OCI-LY3 (cell line): ENCODE measurements around the gene HEXD.

Experiments
- H2AFZ ChIP-seq: fragments of 200-600, 300-600 bp; shearing (Covaris generic); 2 replicates; pipeline ENCODE4 v1.6.0; 2014; ENCODE audit warnings: antibody characterized with exemption, low read depth, low read length
- H3K27ac ChIP-seq: fragments of 200-600, 300-600 bp; sonication (generic); 2 replicates; pipeline ENCODE4 v1.5.1; 2014; ENCODE audit warnings: mild to moderate bottlenecking, low read length, moderate library complexity, mixed read lengths
- H3K27me3 ChIP-seq: fragments of 200-600, 300-600 bp; sonication (generic); 2 replicates; pipeline ENCODE4 v1.6.1; 2014; ENCODE audit warnings: low read depth, low read length, mixed read lengths
- H3K36me3 ChIP-seq: fragments of 200-600, 300-600 bp; sonication (generic); replicated peaks from 2 replicates; pipeline ENCODE3; 2014; ENCODE audit warnings: low read depth, low read length, mixed read lengths
- H3K4me1 ChIP-seq: fragments of 300-600, 200-600 bp; sonication (generic); 2 replicates; pipeline ENCODE4 v1.6.1; 2014; ENCODE audit warnings: low read length, mixed read lengths
- H3K4me2 ChIP-seq: fragments of 200-600, 300-600 bp; sonication (generic); 2 replicates; pipeline ENCODE4 v1.6.1; 2014; ENCODE audit warnings: low read length, mixed read lengths
- H3K4me3 ChIP-seq: fragments of 300-600, 200-600 bp; sonication (generic); 2 replicates; pipeline ENCODE4 v1.5.1; 2014; ENCODE audit warnings: antibody characterized with exemption, mild to moderate bottlenecking, low read length, moderate library complexity
- H3K79me2 ChIP-seq: fragments of 300-600, 200-600 bp; shearing (Covaris generic); 2 replicates; pipeline ENCODE4 v1.6.1; 2014; ENCODE audit warnings: mild to moderate bottlenecking, low read length, mixed read lengths
- H3K9ac ChIP-seq: fragments of 300-600, 200-600 bp; shearing (Covaris generic); 2 replicates; pipeline ENCODE4 v1.6.0; 2014; ENCODE audit warnings: mild to moderate bottlenecking, low read length, moderate library complexity
- H3K9me3 ChIP-seq: fragments of 200-600, 300-600 bp; shearing (Covaris generic); 2 replicates; pipeline ENCODE4 v1.6.1; 2014; ENCODE audit warnings: low read length, mixed read lengths; ENCODE audit not compliant: insufficient read depth
- H4K20me1 ChIP-seq: fragments of 200-600, 300-600 bp; sonication (generic); 2 replicates; pipeline ENCODE4 v1.6.1; 2016; ENCODE audit warnings: low read length, mixed read lengths; ENCODE audit not compliant: insufficient read depth
- CTCF ChIP-seq: fragments of 200-600, 300-600 bp; sonication (generic); IDR thresholded peaks from 2 replicates; pipeline ENCODE4 v1.5.1; 2014; ENCODE audit warnings: antibody characterized with exemption, low read length, low read depth
- EZH2phosphoT487 ChIP-seq: fragments of 200-600 bp; shearing (Covaris generic); IDR thresholded peaks from 2 replicates; pipeline ENCODE4 v1.6.1; 2018; ENCODE audit warnings: antibody characterized with exemption, mixed run types, low read depth

HEXD gene

DNA sequence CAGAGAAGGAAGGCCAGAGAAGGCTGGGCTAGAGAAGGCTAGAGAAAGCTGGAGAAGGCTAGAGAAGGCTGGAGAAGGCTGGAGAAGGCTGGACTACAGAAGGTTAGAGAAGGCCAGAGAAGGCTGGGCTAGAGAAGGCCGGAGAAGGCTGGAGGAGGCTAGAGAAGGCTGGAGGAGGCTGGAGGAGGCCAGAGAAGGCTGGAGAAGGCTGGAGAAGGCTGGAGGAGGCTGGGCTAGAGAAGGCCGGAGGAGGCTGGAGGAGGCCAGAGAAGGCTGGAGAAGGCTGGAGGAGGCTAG is 6.7 kb downstream of the HEXD start:
- H3K9ac ChIP-seq, result no peak overlapping the region
- H3K36me3 ChIP-seq, result peaks cover 12% of the 10 kb centered on the region
- H3K79me2 ChIP-seq, result no peaks in the 10 kb centered on the region

DNA sequence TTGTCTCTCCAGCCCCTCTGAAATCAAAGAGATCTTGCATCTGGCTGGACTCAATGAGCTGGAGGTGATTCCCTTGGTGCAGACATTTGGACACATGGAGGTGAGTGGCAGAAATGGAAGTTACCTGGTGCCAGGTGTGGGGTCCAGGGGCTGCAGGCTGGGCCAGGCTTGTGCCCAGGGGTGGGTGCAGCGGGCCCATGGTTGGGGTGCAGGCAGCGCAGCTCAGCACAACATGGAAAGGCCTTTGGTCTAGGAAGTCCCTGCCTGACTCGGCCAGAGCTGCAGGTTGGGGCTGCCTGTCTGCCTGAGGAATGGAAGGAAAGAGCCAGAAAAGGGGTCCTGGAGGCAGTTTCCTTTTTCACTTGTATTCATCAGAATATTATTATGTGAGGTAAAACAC is 10.4 kb downstream of the HEXD start:
- no peak overlapping the region for H3K4me3 ChIP-seq
- no peak for TF ChIP-seq EZH2phosphoT487
- no peak for TF ChIP-seq CTCF
- H3K4me1 ChIP-seq, result no peaks in the 10 kb centered on the region
- H3K27me3 ChIP-seq, result no peaks in the 10 kb centered on the region
- no peak overlapping the region for H3K27ac ChIP-seq
- no peaks in the 10 kb centered on the region for H3K79me2 ChIP-seq
- no peak overlapping the region for H2AFZ ChIP-seq
- H3K36me3 ChIP-seq, result no peaks in the 10 kb centered on the region
- H4K20me1 ChIP-seq, result no peaks in the 10 kb centered on the region
- H3K9me3 ChIP-seq, result no peaks in the 10 kb centered on the region
- no peak overlapping the region for H3K9ac ChIP-seq
- no peak overlapping the region for H3K4me2 ChIP-seq

More for the DNA sequence above, 6.7 kb downstream of the HEXD start:
- no peak overlapping the region for H3K4me2 ChIP-seq
- H3K9me3 ChIP-seq, result no peaks in the 10 kb centered on the region
- TF ChIP-seq CTCF, result no peak
- TF ChIP-seq EZH2phosphoT487, result no peak
- no peak overlapping the region for H3K4me3 ChIP-seq
- H3K27me3 ChIP-seq, result no peaks in the 10 kb centered on the region
- H4K20me1 ChIP-seq, result no peaks in the 10 kb centered on the region
- H3K4me1 ChIP-seq, result no peaks in the 10 kb centered on the region
- H3K27ac ChIP-seq, result no peak overlapping the region
- no peak overlapping the region for H2AFZ ChIP-seq

DNA sequence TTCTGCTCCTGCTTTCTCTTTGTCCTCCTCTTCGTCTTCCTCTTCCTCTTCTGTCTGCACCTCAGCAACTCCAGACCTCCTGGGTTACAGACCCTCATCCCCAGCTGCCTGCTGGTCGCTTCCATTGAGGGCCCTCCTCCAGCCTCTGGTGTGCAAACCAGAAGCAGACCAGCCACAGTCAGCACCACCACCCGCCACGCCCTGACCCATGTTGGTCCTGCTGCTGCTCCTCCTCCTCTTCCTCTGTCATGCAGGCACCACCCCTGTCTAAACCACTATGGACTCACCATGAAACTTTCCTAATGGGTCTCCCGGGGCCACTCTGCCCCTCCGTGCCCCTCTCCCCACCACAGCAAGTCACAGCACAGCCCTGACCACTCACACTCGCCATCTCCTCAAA is 11.7 kb downstream of the HEXD start:
- no peak overlapping the region for H2AFZ ChIP-seq
- H3K9me3 ChIP-seq, result no peaks in the 10 kb centered on the region
- H3K9ac ChIP-seq, result no peak overlapping the region
- no peaks in the 10 kb centered on the region for H3K36me3 ChIP-seq
- no peak overlapping the region for H3K4me3 ChIP-seq
- H3K27me3 ChIP-seq, result no peaks in the 10 kb centered on the region
- peaks cover 7% of the 10 kb centered on the region for H3K4me1 ChIP-seq
- no peak overlapping the region for H3K27ac ChIP-seq
- H3K4me2 ChIP-seq, result peak overlapping the region; percentile 2; the same call in 1 of the 2 replicates
- TF ChIP-seq CTCF (no peak), EZH2phosphoT487 (no peak)
- H4K20me1 ChIP-seq, result no peaks in the 10 kb centered on the region
- H3K79me2 ChIP-seq, result no peaks in the 10 kb centered on the region

GRCh38 chr17:82432017-82432416 is 13.9 kb downstream of the HEXD start:
- no peaks in the 10 kb centered on the region for H4K20me1 ChIP-seq
- H3K4me3 ChIP-seq, result no peak overlapping the region
- H3K27me3 ChIP-seq, result no peaks in the 10 kb centered on the region
- peaks cover 7% of the 10 kb centered on the region for H3K4me1 ChIP-seq
- no peak overlapping the region for H2AFZ ChIP-seq
- no peak for TF ChIP-seq CTCF
- TF ChIP-seq EZH2phosphoT487, result no peak
- H3K9me3 ChIP-seq, result no peaks in the 10 kb centered on the region
- H3K27ac ChIP-seq, result no peak overlapping the region
- no peak overlapping the region for H3K4me2 ChIP-seq
- H3K36me3 ChIP-seq, result no peaks in the 10 kb centered on the region
- H3K9ac ChIP-seq, result no peak overlapping the region
- H3K79me2 ChIP-seq, result no peaks in the 10 kb centered on the region
